H1 (cell line): ENCODE measurements around the gene ZSWIM9. TPM values are rescaled to one million over a fixed set of nuclear protein-coding genes. Genes with fewer than 3 reads are reported as not detected.

Source experiments
- CTCF ChIA-PET: fragments of 300-600 bp; sonication (Branson Sonifier 250); formaldehyde crosslinking; loops from one replicate; lab custom pipeline; 2021; ENCODE audit not compliant: partially characterized antibody; lab: Charles Lee
- POLR2A ChIA-PET: fragments of 300-600 bp; sonication (Branson Sonifier 250); formaldehyde crosslinking; loops from one replicate; lab custom pipeline; 2021; ENCODE audit warnings: inconsistent platforms; ENCODE audit not compliant: partially characterized antibody; lab: Charles Lee
- DNase-seq, 2 experiments: peaks; one replicate each; pipeline versions ENCODE4 v3.0.0 to v3.0.0-alpha.2; 2010 to 2022; ENCODE audit warnings: low spot score in 2 of 2, low read depth in 1 of 2, mixed read lengths in 1 of 2
- FAIRE-seq: peaks from 2 replicates; lab custom pipeline; 2011; peaks lifted over from hg19 to GRCh38; lab: Jason Lieb, UNC
- H2AFZ ChIP-seq: 2 replicates; pipeline ENCODE4 v1.8.1; 2012; ENCODE audit warnings: low read length, inconsistent platforms
- H2AK5ac ChIP-seq: 2 replicates; pipeline ENCODE4 v1.6.1; 2013; ENCODE audit warnings: low read depth, low read length
- H2BK120ac ChIP-seq: replicated peaks from 2 replicates; pipeline ENCODE3; 2013; ENCODE audit warnings: low read depth, low read length, inconsistent platforms
- H2BK12ac ChIP-seq: 2 replicates; pipeline ENCODE4 v1.6.1; 2013; ENCODE audit warnings: low read depth, low read length
- H2BK15ac ChIP-seq: 2 replicates; pipeline ENCODE4 v1.6.1; 2013; ENCODE audit warnings: low read length
- H2BK20ac ChIP-seq: 2 replicates; pipeline ENCODE4 v1.6.1; 2013; ENCODE audit warnings: low read length
- H2BK5ac ChIP-seq: 2 replicates; pipeline ENCODE4 v1.6.1; 2013; ENCODE audit warnings: low read depth, low read length
- H3K14ac ChIP-seq: 2 replicates; pipeline ENCODE4 v1.6.1; 2013; ENCODE audit warnings: inconsistent platforms; ENCODE audit not compliant: insufficient read length
- H3K18ac ChIP-seq: 2 replicates; pipeline ENCODE4 v1.6.1; 2013; ENCODE audit warnings: low read length; ENCODE audit errors: extremely low read depth
- H3K23ac ChIP-seq: 2 replicates; pipeline ENCODE4 v1.6.1; 2013; ENCODE audit warnings: inconsistent platforms; ENCODE audit not compliant: insufficient read length
- H3K23me2 ChIP-seq: 2 replicates; pipeline ENCODE4 v1.6.1; 2013; ENCODE audit warnings: low read depth, low read length
- H3K27ac ChIP-seq: 2 replicates; pipeline ENCODE4 v1.6.1; 2011; ENCODE audit warnings: low read depth, low read length, inconsistent platforms
- H3K27me3 ChIP-seq, 4 experiments: replicated peaks in 1 of 4; 1 replicate in 1 of 4; 2 replicates in 3 of 4; pipeline versions ENCODE4 v1.6.1 to v1.8.1; 2011 to 2013; ENCODE audit warnings: low read length in 3 of 4, mild to moderate bottlenecking in 3 of 4, inconsistent platforms in 2 of 4, mixed read lengths in 2 of 4, moderate library complexity in 1 of 4; ENCODE audit not compliant: control insufficient read depth in 3 of 4, insufficient read depth in 3 of 4; ENCODE audit errors: extremely low read depth in 1 of 4
- H3K36me3 ChIP-seq, 4 experiments: 2 replicates each; pipeline versions ENCODE4 v1.6.1 to v1.8.1; 2011 to 2013; ENCODE audit warnings: mild to moderate bottlenecking in 4 of 4, low read length in 3 of 4, moderate library complexity in 2 of 4, control low read depth in 1 of 4, inconsistent platforms in 1 of 4; ENCODE audit not compliant: insufficient read depth in 4 of 4, control insufficient read depth in 2 of 4
- H3K4ac ChIP-seq: replicated peaks from 2 replicates; pipeline ENCODE3; 2013; ENCODE audit warnings: low read length, low read depth, mixed read lengths, inconsistent platforms; ENCODE audit not compliant: insufficient read length
- H3K4me1 ChIP-seq, 4 experiments: replicated peaks in 1 of 4; 1 replicate in 1 of 4; 2 replicates in 3 of 4; pipeline versions ENCODE4 v1.6.1 to v1.8.1; 2011 to 2013; ENCODE audit warnings: low read length in 3 of 4, inconsistent platforms in 2 of 4, mixed read lengths in 1 of 4; ENCODE audit not compliant: insufficient read depth in 4 of 4, control insufficient read depth in 3 of 4
- H3K4me2 ChIP-seq, 2 experiments: 2 replicates each; pipeline versions ENCODE4 v1.6.1 to v1.8.1; 2011 to 2013; ENCODE audit warnings: low read depth in 2 of 2, low read length in 2 of 2, control low read depth in 1 of 2, inconsistent platforms in 1 of 2, mild to moderate bottlenecking in 1 of 2; ENCODE audit not compliant: insufficient read depth in 1 of 2
- H3K4me3 ChIP-seq, 4 experiments: fragments of 200-600, 300-600 bp in 1 of 4; sonication (generic), shearing (Covaris generic), sonication (Bioruptor Twin) in 1 of 4; 2 replicates each; pipeline versions ENCODE4 v1.5.1 to v1.8.1; 2011 to 2016; ENCODE audit warnings: low read length in 4 of 4, low read depth in 3 of 4, control low read depth in 2 of 4, inconsistent platforms in 2 of 4, mild to moderate bottlenecking in 2 of 4, mixed read lengths in 1 of 4, moderate library complexity in 1 of 4; ENCODE audit not compliant: insufficient read depth in 2 of 4; ENCODE audit errors: extremely low read depth in 1 of 4
- H3K56ac ChIP-seq: replicated peaks from 2 replicates; pipeline ENCODE3; 2013; ENCODE audit warnings: low read depth, mild to moderate bottlenecking, mixed read lengths, low read length, inconsistent platforms; ENCODE audit not compliant: insufficient read length
- H3K79me1 ChIP-seq: 2 replicates; pipeline ENCODE4 v1.6.1; 2013; ENCODE audit warnings: low read depth, low read length, control low read depth
- H3K79me2 ChIP-seq, 2 experiments: 2 replicates each; pipeline versions ENCODE4 v1.6.1 to v1.8.1; 2012 to 2013; ENCODE audit warnings: low read length in 2 of 2, mild to moderate bottlenecking in 2 of 2, inconsistent platforms in 1 of 2; ENCODE audit not compliant: insufficient read depth in 2 of 2, control insufficient read depth in 1 of 2
- H3K9ac ChIP-seq, 4 experiments: replicated peaks in 1 of 4; 1 replicate in 1 of 4; 2 replicates in 3 of 4; pipeline versions ENCODE4 v1.6.1 to v1.8.1; 2011 to 2013; ENCODE audit warnings: low read depth in 3 of 4, low read length in 3 of 4, control low read depth in 2 of 4, mild to moderate bottlenecking in 2 of 4, moderate library complexity in 2 of 4, inconsistent platforms in 1 of 4; ENCODE audit errors: extremely low read depth in 1 of 4
- H3K9me3 ChIP-seq, 2 experiments: 2 replicates each; pipeline versions ENCODE4 v1.6.1 to v1.8.1; 2012 to 2013; ENCODE audit warnings: mild to moderate bottlenecking in 2 of 2, moderate library complexity in 2 of 2, control low read depth in 1 of 2, inconsistent platforms in 1 of 2, low read depth in 1 of 2, low read length in 1 of 2, mixed read lengths in 1 of 2; ENCODE audit not compliant: insufficient read depth in 2 of 2
- H4K20me1 ChIP-seq, 2 experiments: replicated peaks in 1 of 2; 2 replicates each; pipeline versions ENCODE3 to v1.8.1; 2011 to 2013; ENCODE audit warnings: inconsistent platforms in 2 of 2, low read length in 2 of 2, mild to moderate bottlenecking in 1 of 2; ENCODE audit not compliant: insufficient read depth in 2 of 2, control insufficient read depth in 1 of 2
- H4K5ac ChIP-seq: 2 replicates; pipeline ENCODE4 v1.6.1; 2013; ENCODE audit warnings: low read length, low read depth, mixed read lengths, inconsistent platforms; ENCODE audit not compliant: insufficient read length
- H4K8ac ChIP-seq: 2 replicates; pipeline ENCODE4 v1.8.0; 2013; ENCODE audit warnings: mild to moderate bottlenecking, moderate library complexity, low read length, inconsistent platforms; ENCODE audit not compliant: insufficient read depth; ENCODE audit errors: extremely low read depth
- H4K91ac ChIP-seq: replicated peaks from 2 replicates; pipeline ENCODE3; 2013; ENCODE audit warnings: low read length, mixed read lengths, inconsistent platforms; ENCODE audit not compliant: insufficient read length
- CBX5 ChIP-seq: fragments of 300-800, 300-1000 bp; sonication (generic); IDR thresholded peaks from 2 replicates; pipeline ENCODE4 v1.7.1; 2016; ENCODE audit warnings: antibody characterized with exemption, low read length, low read depth
- CBX8 ChIP-seq: fragments of 300-800, 300-1000 bp; sonication (generic); IDR thresholded peaks from 2 replicates; pipeline ENCODE4 v1.7.1; 2016; ENCODE audit warnings: low read depth, low read length, borderline replicate concordance
- CEBPB ChIP-seq: IDR thresholded peaks from 2 replicates; pipeline ENCODE4 v1.6.1; 2012; ENCODE audit warnings: low read depth, low read length
- CHD1 ChIP-seq: IDR thresholded peaks from 2 replicates; pipeline ENCODE4 v1.6.1; 2012; ENCODE audit warnings: low read depth, low read length, improper control_type of control experiment
- EP300 ChIP-seq, 2 experiments: IDR thresholded peaks; 1 replicate in 1 of 2; 2 replicates in 1 of 2; pipeline ENCODE4 v1.6.1; 2011 to 2012; ENCODE audit warnings: low read depth in 2 of 2, low read length in 2 of 2, mild to moderate bottlenecking in 2 of 2, borderline replicate concordance in 1 of 2, inconsistent platforms in 1 of 2, moderate library complexity in 1 of 2
- GTF2F1 ChIP-seq: IDR thresholded peaks from 2 replicates; pipeline ENCODE4 v1.6.1; 2012; ENCODE audit warnings: low read depth, low read length, improper control_type of control experiment, borderline replicate concordance
- HDAC2 ChIP-seq, 2 experiments: fragments of 300-600 bp in 1 of 2; sonication (generic) in 1 of 2; IDR thresholded peaks; 2 replicates each; pipeline ENCODE4 v1.6.1; 2011 to 2012; ENCODE audit warnings: low read depth in 2 of 2, low read length in 2 of 2, mild to moderate bottlenecking in 2 of 2, moderate library complexity in 2 of 2, borderline replicate concordance in 1 of 2, inconsistent platforms in 1 of 2
- JUN ChIP-seq: IDR thresholded peaks from 2 replicates; pipeline ENCODE4 v1.6.1; 2011; ENCODE audit warnings: low read depth, mild to moderate bottlenecking, improper control_type of control experiment, low read length
- JUND ChIP-seq: IDR thresholded peaks from 2 replicates; pipeline ENCODE4 v1.6.1; 2011; ENCODE audit warnings: mild to moderate bottlenecking, improper control_type of control experiment, low read length
- KDM1A ChIP-seq: fragments of 200-600, 300-600 bp; sonication (generic); IDR thresholded peaks from 2 replicates; pipeline ENCODE4 v1.7.1; 2016; ENCODE audit warnings: mild to moderate bottlenecking, low read length, borderline replicate concordance
- KDM4A ChIP-seq: IDR thresholded peaks from one replicate; pipeline ENCODE4 v1.7.1; 2012; ENCODE audit warnings: low read depth, mild to moderate bottlenecking, moderate library complexity, low read length, inconsistent platforms; ENCODE audit not compliant: severe bottlenecking
- SP2 ChIP-seq: IDR thresholded peaks from 2 replicates; pipeline ENCODE4 v1.6.1; 2012; ENCODE audit warnings: mild to moderate bottlenecking, low read length, inconsistent platforms
- SP4 ChIP-seq: IDR thresholded peaks from 2 replicates; pipeline ENCODE4 v1.6.1; 2012; ENCODE audit warnings: low read length, inconsistent platforms
- TAF7 ChIP-seq: optimal IDR thresholded peaks from 2 replicates; pipeline ENCODE3; 2011; ENCODE audit warnings: low read depth, mild to moderate bottlenecking, inconsistent platforms, low read length, moderate library complexity, borderline replicate concordance
- TEAD4 ChIP-seq: IDR thresholded peaks from 2 replicates; pipeline ENCODE4 v1.6.1; 2012; ENCODE audit warnings: low read depth, low read length, inconsistent platforms, mixed read lengths
- WGBS, 2 experiments: shearing (Covaris generic) in 1 of 2; methylation state at CpG; one replicate each; pipeline versions ENCODE4 v1.1.6 to v1.1.7; 2013 to 2015; ENCODE audit warnings: low lambda C conversion rate in 2 of 2, mixed read lengths in 2 of 2, inconsistent platforms in 1 of 2, low coverage in 1 of 2, missing lambda C conversion rate in 1 of 2; ENCODE audit not compliant: insufficient replicate concordance in 2 of 2, insufficient coverage in 1 of 2, insufficient read length in 1 of 2; ENCODE audit errors: extremely low coverage in 1 of 2, missing lambda C conversion rate in 1 of 2; 5-methylcytosine and 5-hydroxymethylcytosine counted together
- polyA plus RNA-seq, 7 experiments: library from polyadenylated mRNA; depleted of rRNA in 3 of 7; stranded (reverse) in 5 of 7; unstranded in 2 of 7; fragments of >200 nt in 5 of 7; fragments of 200-250 nt in 2 of 7; gene quantifications; 1 replicate in 5 of 7; 2 replicates in 1 of 7; 4 replicates in 1 of 7; pipeline versions ENCODE4 v1.2.1 to v1.2.3, GENCODE V29; 2011 to 2013; ENCODE audit warnings: missing spikeins in 2 of 7, mixed read lengths in 2 of 7
- total RNA-seq: library from RNA; stranded (reverse); fragmentation: NEBNext Ultra II Directional; extraction: Animal tissue kit (Norgen Biotek cat#: 25700); gene quantifications from 2 replicates; pipeline ENCODE4 v1.2.1, GENCODE V29; 2021

Gene ZSWIM9
- total and polyA plus RNA-seq, 2 of the 8 experiments (the other 6 are each of a cell fraction or from before 2014, with no cell fraction given), result 1.5 to 10.4 TPM

DNA sequence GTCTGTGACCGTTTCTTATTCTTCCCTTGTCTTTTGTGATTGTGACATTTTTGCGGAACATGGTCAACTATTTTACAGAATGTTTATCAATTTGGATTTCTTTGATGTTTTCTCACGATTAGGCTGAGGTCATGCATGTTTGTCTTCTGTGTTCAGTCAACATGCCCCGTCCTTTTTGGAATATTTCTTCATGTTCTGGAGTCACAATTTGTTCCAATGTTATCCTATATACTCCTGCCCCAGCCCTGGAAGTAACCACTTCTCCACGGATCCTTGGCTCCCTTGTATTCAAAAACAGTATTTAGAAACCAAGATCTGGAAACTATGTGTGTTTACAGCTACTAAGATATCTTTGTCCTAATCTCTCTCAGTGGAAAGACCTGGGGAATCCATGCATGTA is 75.6 kb downstream of the ZSWIM9 start:
- no peak overlapping the region for H3K27ac ChIP-seq
- no peak overlapping the region for H2BK12ac ChIP-seq
- no peaks in the 10 kb centered on the region for H4K20me1 ChIP-seq
- H3K18ac ChIP-seq, result no peak overlapping the region
- no peak overlapping the region for H3K4me3 ChIP-seq
- H3K36me3 ChIP-seq, result peaks cover 0 to 3% (median 0%) of the 10 kb centered on the region in 4 experiments; a peak in 1 of 8 replicates
- WGBS, 2 experiments, result 89% methylated on average over 5 of the region's 5 CpGs; no CpG with 5 or more reads in 1 of the 2 experiments
- FAIRE-seq, result no peak
- no peak overlapping the region for H3K23ac ChIP-seq
- no peak for DNase-seq
- no peak overlapping the region for H2BK15ac ChIP-seq
- POLR2A ChIA-PET, result interaction anchor here (1.1 kb wide), 1 partner anchor 10 kb away, joined by 4 read pairs; the partner anchor contains the start of gene CARD8
- H3K9ac ChIP-seq, result no peak overlapping the region
- H2BK20ac ChIP-seq, result no peak overlapping the region
- H4K91ac ChIP-seq, result no peak overlapping the region
- CTCF ChIA-PET, result interaction anchor here (0.7 to 2.2 kb wide), 5 partner anchors 10 to 32 kb away, joined by 3 to 9 read pairs (median 4); partner anchors contain the start of gene CARD8
- no peak overlapping the region for H3K14ac ChIP-seq
- H3K27me3 ChIP-seq, result peaks cover 0 to 1% (median 0%) of the 10 kb centered on the region in 4 experiments; a peak in 1 of 7 replicates
- H3K4me1 ChIP-seq, result no peaks in the 10 kb centered on the region
- no peak overlapping the region for H4K8ac ChIP-seq
- H3K79me1 ChIP-seq, result no peaks in the 10 kb centered on the region
- H2AFZ ChIP-seq, result no peak overlapping the region
- no peak overlapping the region for H2AK5ac ChIP-seq
- no peak overlapping the region for H4K5ac ChIP-seq
- no peak overlapping the region for H3K4ac ChIP-seq
- no peaks in the 10 kb centered on the region for H3K79me2 ChIP-seq
- H3K56ac ChIP-seq, result no peak overlapping the region
- H2BK5ac ChIP-seq, result no peak overlapping the region
- H3K23me2 ChIP-seq, result no peaks in the 10 kb centered on the region
- no peak overlapping the region for H3K4me2 ChIP-seq
- H2BK120ac ChIP-seq, result no peak overlapping the region
- no peaks in the 10 kb centered on the region for H3K9me3 ChIP-seq
- TF ChIP-seq CBX8, result no peak
- TF ChIP-seq CHD1, result no peak
- no peak for TF ChIP-seq CEBPB
- TF ChIP-seq KDM1A, result no peak
- TF ChIP-seq SP2, result no peak
- no peak for TF ChIP-seq CBX5
- no peak for TF ChIP-seq HDAC2 (IDR thresholded peaks at IDR 0.05; ENCODE audit: borderline replicate concordance in 1 of 2, low read depth in 2 of 2, low read length in 2 of 2)
- TF ChIP-seq SP4, result no peak
- TF ChIP-seq TAF7, result no peak
- TF ChIP-seq JUN, result no peak
- TF ChIP-seq TEAD4, result no peak
- no peak for TF ChIP-seq JUND
- no peak for TF ChIP-seq EP300 (IDR thresholded peaks at IDR 0.05; ENCODE audit: borderline replicate concordance in 1 of 2, low read depth in 2 of 2, low read length in 2 of 2)
- TF ChIP-seq GTF2F1, result no peak
- TF ChIP-seq KDM4A, result no peak
